Measurements from ENCODE around the gene ZNF326. TPM values are rescaled to one million over a fixed set of nuclear protein-coding genes. Genes with fewer than 3 reads are reported as not detected.

Gene ZNF326
- 6.3 and 9.0 TPM in 2 replicates for total RNA-seq (2014; rRNA removed; shearing (Covaris generic))

DNA sequence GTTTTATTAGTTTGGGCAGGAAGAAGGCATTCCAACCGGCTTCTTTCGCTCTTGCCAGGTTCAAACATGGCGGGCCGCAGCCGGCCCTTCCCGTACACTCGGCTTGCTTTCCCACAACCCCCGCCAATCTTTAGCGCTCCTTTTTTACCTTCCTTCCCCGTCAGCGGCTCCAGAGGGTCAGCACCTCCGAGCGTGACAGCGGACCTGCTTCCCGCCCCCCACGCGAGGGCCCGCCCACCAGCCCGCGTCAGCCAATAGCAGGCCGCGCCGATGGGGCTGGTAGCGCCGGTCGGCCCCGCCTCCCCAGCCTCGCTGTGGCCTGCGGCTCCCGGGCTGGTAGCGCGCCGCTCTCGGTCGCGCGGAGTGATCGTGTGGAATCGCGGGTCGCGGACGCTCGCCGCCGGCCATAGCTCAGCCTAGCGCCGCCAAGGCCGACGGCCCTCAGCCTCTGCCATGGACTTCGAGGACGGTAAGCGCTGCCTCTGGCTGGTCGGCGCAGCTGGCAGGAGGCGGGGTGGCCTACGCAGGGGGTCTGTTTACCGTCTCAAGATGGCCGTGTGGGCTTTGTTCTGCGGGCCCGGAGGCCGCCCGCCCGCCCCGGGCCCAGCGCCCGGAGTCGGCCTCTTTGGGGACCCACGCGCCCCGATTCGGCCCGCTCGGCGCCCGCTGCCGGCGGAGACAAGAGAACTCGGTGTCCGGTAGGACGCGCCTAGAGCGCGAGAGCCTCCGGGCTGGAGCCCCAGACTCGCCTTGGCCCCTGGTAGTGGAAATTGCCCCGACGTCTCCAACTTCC lies at the start of gene ZNF326:
Gene ZNF326 (plus strand): TSS at position 306 of the 793 bp plus-strand sequence. CDS start 148 bp downstream, at position 454.
- peak; percentile 100 for DNase-seq (ENCODE audit: low read depth)

GRCh38 chr1:89945852-89946476 lies 48.9 kb upstream of the ZNF326 start:
- peak; percentile 82 for DNase-seq (ENCODE audit: low read depth)

DNA sequence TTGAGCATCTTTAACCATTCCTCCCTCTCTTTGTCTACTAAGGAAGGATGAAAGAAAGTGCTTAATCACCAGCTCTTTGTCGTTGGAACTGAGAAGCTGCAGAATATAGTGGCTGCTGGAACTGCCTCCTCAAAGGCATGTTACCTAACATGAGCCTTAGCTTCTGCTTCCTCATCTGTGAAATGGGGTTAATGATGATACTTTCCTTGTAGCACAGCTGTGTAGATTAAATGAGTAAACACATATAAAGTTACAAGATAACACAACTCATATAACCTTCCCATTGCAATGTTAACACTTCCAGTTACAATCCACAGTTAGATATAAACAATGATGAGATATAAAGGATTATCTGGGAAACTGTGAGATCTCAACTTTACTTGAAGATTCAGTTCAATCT lies 48.4 kb upstream of the ZNF326 start:
- DNase-seq (ENCODE audit: low read depth), result no peak

DNA sequence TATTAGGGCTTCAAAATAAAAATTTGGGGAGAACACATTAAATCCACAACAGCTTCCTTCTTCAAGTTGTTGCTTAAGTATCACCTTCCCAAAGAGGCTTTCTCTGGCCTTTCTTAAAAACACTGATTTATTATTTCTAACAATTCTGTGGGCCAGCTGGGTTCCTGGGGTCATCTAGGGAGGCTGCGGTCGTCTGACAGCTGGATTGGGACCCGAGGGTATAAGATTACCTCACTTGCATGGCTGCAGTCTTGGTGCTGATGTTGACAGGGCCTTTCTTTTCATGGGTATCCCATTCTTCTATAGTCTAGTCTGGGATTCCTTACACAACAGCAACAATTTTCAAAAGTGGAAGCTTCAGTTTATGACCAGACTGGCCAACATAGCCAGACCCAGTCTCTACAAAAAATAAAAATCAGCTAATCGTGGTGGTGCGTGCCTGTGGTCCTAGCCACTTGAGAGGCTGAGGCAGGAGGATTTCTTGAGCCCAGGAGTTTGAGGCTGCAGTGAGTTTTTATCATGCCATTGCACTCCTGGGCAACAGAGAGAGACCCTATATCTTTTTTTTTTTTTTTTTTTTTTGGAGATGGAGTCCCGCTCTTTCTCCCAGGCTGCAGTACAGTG lies 46.1 kb upstream of the ZNF326 start:
- no peak for DNase-seq (ENCODE audit: low read depth)

DNA sequence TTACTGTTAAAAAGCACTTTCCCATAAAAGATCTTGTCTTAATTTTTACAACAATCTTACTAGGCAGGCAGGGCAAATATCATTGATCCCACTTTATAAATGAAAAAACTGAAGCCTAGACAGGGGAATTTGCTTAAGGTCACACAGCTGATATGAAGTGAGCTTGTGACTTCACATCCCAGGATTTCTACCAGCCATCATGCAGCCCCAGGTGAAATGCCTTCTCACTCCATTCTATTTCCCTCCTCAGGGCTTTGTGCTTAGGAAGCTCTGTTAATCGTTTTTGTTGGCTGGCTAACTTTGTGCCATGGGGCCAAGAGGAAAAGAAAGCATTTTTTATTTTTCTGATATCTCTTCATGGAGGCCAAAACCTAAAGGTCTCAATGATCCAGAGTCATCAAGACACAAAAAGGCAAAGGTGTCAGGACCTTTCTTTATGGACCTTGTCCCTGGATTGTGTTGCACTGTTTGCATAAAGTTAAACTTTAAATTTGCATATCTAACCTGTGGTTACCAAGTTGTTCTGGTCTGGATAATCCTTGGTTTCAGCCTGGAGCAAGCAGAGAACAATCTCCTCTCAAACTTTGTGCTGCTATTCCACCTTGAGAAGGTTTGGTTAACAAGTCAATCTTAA lies 44.8 kb upstream of the ZNF326 start:
- no peak for DNase-seq (ENCODE audit: low read depth)

GRCh38 chr1:89950703-89951102 lies 44.2 kb upstream of the ZNF326 start:
- DNase-seq (ENCODE audit: low read depth), result no peak

- peak; percentile 40 for DNase-seq (ENCODE audit: low read depth)
These were observed 42.9 kb upstream of the ZNF326 start for GRCh38 chr1:89951766-89952604.

- DNase-seq (ENCODE audit: low read depth), result peak; percentile 29
These were observed 42.2 kb upstream of the ZNF326 start for GRCh38 chr1:89952605-89953130.

DNA sequence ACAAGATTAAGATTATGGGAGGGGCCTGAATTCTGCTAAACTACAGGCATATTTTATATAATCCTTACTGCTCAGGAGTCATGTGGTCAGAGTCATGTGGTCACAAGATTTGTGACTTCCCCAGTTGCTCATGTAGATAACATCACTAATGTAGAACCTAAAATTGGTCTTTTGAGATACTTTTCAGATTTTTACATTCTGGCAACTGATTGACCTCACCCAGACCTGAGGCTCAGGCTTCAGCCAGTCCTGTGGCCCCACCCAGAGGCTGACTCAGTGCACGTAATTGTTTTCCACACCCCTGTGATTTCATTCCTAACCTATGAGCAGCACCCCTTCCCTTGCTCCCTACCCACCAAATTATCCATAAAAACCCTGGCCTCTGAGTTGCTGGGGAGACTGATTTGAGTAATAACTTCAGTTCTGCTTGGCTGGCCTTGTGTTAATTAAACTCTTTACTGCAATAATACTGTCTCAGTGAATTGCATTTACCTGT lies 41.7 kb upstream of the ZNF326 start:
- peak; percentile 95 for DNase-seq (ENCODE audit: low read depth)

GRCh38 chr1:89953929-89954328 lies 41.0 kb upstream of the ZNF326 start:
- no peak for DNase-seq (ENCODE audit: low read depth)

DNA sequence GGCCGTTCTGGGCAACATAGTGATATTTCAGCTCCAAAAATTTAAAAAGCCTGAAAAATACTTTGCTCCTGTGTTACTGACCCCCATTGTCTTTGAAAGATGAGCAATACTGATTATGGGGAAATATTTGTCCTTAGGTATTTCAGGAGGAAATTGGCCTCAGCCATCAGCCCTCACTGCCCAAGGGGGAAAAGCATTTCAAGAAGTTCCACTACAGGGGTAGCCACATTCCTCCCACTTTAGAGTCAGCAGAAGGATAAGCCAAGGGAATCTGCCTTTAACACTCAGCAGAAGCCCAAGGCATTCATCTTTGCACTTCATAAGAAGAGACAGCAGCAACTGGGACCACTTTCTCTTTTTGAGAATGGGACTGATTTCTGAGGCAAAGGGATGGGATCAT lies 40.5 kb upstream of the ZNF326 start:
- no peak for DNase-seq (ENCODE audit: low read depth)

DNA sequence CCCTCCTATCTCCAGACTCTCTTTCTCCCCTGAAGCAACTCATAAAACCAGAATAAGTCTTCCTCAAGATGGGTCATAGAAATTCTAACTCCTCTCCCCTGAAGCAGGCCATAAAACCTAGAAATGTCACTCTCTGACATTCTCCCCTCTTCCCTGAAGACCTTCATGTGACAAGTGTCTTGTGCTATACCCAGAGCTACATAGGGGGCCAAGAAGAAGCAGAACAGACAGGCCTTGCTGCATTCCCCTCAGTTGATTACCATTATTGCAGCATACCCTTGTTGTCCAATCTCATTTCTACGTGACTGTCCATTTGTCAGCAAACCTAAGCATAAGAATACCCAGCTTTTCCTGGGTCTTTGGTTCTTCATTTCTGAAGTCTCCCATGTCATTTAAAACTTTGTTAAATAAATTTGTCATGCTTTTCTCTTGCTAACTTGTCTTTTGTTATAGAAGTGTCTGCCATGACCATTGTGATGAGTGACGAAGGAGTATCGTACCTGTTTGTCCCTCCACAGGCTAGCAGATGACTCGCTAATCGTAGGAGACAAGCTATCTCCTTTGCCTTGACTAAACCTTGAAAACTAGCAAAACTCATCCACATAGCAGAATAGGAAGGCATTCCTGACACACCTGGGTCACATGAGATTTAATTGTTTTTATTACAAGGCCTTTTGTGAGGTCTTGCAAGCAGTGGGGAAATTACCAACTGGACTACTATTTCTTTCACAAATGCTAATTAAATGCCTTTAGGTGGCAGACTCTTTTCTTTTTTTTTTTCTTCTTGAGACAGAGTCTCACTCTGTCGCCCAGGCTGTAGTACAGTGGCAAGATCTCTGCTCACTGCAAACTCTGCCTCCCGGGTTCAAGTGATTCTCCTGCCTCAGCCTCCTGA lies 39.4 kb upstream of the ZNF326 start:
- DNase-seq (ENCODE audit: low read depth), result no peak

DNA sequence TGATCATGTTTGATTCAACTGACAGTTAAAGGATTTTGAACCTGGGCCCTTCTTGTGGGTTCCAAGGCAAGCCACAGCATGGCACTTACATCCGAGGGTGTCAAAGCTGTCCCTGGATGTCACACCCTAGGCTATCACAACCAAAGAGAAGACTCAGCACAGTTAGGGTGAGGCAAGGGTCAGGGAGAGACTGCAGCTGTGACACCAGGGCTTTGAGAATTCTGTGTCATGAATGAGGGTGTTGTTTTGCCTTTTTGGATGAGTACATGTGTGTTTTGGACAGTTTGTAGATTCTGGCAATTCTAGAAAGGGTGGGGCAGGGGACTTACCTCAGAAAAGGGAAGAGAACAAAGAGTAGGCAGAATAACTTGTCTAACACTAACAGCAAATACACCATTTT lies 37.8 kb upstream of the ZNF326 start:
- DNase-seq (ENCODE audit: low read depth), result no peak

GRCh38 chr1:89958851-89959654 lies 35.9 kb upstream of the ZNF326 start:
- DNase-seq (ENCODE audit: low read depth), result no peak

- DNase-seq (ENCODE audit: low read depth), result no peak
These were observed 35.2 kb upstream of the ZNF326 start for GRCh38 chr1:89959719-89960118.

- DNase-seq (ENCODE audit: low read depth), result peak; percentile 57
These were observed 32.7 kb upstream of the ZNF326 start for GRCh38 chr1:89962024-89962741.

DNA sequence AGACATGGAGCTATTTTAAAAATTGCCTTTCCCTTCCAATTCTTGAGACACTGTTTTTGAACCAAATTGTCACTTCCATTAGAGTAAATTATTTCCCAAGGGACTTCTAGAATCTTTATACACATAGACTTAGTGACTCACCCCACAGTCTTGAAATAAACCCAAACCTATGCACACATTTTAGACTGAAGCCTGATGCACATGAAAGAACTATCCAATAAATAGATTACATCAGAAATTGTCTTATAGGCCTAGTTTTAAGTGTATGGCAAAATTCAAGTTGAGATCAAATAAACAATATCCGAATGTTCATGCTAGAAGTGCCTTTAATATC lies 32.2 kb upstream of the ZNF326 start:
- no peak for DNase-seq (ENCODE audit: low read depth)

DNA sequence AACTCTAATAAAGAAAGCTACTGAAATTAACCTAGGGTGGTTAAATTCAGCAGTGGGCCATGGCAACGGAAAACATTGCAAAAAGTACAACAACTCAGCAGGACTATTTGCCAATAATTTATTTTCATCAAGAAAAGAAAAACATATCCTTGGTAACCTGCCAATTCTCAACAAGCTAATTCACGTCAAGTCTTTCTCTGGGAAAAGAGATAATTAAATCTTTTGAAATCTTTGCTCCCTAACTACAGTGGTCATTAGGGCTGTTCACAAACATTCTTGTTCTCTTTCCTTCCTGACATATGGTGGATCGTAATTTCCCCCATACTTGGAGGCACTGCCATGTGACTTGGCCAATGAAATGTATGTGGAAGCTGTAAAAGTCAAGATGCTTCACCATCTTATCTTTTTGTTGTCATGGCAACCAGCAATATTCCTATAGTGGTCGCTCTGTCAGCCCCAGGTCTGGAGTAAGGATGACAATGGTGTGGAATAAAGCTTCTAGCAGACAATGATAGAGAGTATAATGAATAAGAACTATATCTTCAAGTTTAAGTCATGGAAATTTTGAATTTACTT lies 29.6 kb upstream of the ZNF326 start:
- no peak for DNase-seq (ENCODE audit: low read depth)

Data from Daoy (cell line).